Femur (tissue), 1 donor: ENCODE data around the gene PIGP.
"Not testable (repeated sequence)": the region's sequence is repeated elsewhere in the genome, so short reads cannot be mapped to it uniquely, and the experiment has no call there.

ENCODE experiments used
- DNase-seq: peaks from one replicate; pipeline ENCODE4 v3.0.0-alpha.2; 2017

PIGP gene

DNA sequence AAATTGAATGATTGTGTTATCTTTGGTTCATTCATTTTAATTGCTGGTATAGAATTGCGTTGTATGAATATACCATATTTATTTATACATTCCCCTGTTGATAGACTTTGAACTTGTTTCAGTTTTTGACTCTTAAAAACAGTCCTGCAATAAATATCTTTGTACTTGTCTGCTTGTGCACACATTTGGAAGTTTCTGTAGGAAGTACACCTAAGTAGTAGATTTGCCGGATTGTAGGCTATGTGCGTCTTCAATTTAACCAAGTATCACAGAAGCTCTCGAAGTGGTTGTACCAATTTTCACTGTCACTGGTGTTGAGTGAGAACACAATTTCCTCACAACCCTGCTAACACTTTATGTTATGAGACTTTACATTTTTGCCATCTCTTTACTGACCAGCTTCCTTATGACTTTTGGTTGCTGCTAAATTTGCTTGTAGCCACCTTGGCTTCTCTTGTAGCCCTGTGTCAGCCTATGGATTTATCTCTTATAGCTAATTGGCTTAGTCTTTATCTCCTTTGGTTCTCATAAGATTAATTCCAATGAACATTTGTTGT, 2.4 kb upstream of the PIGP start:
- DNase-seq = no peak

DNA sequence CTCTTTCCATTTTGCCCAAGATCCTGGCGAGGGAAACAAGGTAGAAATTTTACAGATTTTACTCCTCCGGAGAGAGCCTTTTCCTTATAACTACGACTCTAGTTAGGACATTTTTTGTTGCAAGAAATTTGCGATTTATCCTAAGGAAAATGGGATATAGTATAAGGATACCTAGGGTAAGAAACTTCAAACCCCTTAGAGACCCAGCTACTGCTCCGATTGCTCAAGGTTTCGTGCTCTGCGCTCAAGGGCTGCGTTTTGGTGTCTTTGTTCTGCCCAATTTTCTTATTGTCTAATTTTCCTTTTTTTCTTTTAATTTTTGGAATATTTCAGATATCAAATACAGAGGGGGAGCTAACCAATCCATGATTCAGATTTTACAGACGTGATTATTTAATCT, 1.7 kb upstream of the PIGP start:
- DNase-seq = no peak

DNA sequence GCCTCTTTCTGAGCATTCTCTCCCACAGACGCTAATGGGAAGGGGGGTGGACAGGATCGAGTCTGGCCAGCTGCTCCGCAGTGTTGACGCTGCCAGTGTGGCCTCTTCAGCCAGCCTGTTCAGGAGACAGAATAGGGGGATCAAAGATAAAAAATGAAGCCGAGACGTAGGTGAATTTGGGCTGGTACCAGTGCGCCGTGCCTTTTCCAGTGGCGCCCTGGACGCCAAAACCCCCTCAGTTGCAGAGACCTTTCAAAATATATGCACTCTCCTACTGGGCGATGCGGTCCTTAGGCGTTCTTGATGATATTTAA, 1.3 kb upstream of the PIGP start:
- DNase-seq = no peak

DNA sequence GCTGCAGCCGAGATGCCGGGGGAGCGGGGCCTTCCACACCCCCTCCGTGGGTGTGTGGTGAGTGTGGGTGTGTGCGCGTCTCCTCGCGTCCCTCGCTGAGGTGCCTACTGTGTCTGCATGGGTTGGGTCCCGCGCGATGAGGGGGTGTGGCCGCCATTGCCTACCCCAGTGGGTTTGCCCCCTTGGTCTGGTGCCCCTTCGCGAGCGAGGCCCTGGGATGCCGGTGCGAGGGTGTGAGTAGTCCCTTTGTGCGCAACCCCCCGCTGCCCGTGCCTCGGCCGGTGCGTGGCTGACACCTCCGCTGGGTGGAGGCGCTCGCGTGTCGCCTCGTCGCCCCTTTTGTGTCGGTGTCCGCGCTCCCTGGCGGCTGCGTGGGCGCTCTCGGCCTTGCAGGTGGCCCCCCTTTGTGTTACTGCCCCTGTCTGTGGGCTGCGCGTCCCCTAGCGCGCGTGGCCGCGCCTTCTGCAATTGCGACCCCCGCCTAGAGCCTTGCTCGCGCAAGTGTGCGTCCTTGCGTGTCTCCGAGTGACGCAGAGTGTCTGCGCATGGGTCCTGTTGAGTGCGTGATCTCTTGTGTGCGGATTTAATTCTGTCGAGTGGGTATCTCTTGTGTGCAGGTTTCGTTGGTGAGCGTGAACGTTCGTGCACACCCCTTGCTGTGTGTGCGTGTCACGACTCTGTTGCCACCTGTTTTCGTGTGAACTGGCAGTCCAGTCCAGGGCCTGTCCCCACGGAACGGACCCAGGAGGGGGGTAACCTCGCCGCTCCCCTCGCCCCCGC, 736 bp upstream of the PIGP start:
- peak; percentile 79 for DNase-seq

DNA sequence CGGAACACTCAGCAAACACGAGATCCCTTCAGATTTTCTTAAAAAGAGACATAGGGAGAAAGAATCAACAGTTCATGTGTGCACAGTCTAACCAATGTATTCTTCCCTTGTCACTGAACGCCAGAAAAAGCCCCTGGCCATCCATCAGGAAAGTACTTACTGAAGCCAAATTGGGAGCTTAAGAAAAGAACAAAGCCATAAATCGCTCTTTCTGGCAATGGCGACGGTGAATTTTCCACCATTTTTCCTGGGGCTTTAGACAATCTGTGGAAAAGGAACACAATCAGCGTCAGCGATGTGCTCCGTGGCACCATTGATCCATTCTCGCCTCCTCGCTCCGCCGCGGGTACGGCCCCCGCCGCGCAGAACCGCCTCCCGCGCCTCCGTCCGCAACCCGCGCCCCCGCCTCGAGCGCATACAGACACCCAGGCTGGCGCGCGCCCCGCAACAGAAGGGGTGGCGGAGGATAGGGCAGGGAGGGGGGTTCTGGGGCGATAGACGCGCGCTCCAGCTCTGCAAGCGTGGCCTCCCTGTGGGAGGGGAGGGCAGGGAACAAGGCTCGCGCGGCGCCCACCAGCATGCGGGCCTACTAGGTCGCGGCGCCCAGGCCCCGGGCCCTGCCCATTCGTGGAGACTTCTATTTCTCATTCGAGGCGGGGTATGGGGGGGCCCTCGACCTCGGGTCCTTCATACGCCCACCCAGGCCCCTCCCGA, 440 bp downstream of the PIGP start:
- DNase-seq = peak; percentile 94

DNA sequence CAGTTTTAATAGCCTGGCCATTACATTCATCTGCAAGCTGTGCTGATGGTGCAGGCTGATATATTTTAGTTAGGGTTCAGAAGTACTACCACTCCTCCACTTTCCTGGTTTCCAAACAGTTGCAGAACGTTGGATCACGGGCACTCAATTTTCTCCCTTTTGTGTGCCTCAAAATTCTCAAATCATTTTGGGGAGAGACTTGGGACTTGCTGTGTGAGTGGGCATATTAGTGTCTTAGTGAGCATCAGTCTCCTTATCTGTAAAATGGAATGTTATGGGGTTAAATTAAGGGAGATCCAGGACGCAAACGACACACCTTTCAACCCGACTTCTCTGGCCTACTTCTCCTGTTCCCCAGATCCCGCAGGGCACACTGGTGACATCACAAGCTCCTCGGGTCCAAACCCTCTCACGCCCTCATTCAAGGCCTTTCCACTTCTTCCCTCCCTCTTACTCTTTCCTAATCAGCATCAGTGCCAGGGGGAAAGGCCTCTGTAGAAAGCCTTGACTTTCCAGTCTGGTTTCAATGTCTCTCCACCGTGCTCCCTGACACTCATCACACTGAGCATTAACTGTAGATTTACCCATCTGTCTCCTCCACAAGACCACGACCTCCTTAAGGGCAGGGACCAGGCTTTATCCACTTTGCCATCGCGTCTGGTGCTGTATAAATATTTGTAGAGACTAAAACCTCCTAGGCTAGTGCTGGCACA, 1.2 kb downstream of the PIGP start:
- peak; percentile 75 for DNase-seq

DNA sequence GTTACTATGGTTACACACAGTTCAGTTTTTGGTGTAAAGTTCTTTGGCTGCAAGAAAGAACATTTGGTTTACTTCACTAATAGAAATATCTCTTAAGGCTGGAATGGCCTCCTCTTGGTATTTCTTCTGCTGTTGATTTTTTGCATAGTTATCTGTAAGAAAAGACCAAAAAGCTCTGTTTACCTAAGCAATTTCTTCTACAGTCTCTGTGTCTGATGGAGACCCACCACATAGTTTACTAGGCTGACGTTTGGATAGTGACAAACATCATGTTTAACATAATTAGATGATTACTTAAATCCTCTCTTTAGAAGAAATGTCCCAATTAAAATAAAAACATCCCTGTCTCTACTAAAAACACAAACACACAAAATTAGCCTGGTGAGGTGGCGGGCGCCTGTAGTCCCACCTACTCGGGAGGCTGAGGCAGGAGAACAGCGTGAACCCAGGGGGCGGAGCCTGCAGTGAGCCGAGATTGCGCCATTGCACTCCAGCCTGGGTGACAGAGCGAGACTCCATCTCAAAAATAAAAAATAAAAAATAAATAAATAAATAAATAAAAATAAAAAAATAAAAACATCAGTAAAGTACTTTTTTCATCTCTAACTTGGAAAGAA, 7.2 kb downstream of the PIGP start:
- DNase-seq = no peak

DNA sequence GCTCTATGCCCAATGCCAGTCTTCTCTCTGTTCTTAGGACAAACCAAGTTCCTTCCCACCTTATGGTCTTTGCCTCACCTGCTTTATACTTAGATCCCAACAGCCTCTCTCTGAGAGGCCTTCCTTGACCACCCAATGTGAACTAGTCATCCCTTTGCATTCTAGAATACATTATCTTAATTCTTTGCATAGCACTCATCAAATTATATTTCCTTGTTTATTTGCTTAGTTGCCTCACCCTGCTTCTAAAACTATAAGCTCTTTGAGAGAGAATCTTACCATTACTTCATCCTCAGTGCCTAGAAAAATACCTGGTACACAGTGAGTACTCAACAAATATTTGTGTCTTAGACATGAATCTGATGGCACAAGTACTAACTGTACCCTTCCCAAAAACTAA, 8.0 kb downstream of the PIGP start:
- no peak for DNase-seq

DNA sequence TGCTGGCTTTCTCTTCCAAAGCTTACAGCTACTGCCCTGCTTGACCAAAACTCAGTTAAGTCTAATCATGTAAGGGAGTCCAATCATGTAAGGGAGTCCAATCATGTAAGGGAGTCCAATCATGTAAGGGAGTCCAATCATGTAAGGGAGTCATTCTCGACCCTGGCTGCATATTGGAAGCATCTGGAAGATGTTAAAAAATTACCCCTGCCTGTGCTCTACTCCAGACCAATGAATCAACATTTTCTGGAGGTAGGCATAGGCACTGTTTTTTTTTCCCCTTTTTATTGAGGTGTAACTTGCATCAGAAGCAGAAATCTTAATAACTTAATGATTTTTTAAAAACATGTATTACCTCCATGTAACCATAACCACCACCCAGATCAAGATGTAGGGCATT, 9.4 kb downstream of the PIGP start:
- no peak for DNase-seq

DNA sequence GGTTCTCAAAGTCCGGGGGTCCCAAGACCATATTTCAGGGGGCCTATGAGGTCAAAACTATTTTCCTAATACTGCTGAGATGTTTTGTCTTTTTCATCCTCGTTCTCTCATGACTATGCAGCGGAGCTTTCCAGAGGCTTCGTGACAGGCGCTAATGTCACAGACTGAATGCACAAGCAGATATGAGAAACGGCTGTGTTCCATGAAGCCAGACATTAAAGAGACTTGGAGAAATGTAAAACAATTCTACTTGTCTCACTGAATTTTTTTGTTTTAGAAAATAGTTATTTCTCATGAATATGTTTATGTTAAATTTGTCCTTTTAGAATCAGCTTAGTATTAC, 10.3 kb downstream of the PIGP start:
- no peak for DNase-seq

DNA sequence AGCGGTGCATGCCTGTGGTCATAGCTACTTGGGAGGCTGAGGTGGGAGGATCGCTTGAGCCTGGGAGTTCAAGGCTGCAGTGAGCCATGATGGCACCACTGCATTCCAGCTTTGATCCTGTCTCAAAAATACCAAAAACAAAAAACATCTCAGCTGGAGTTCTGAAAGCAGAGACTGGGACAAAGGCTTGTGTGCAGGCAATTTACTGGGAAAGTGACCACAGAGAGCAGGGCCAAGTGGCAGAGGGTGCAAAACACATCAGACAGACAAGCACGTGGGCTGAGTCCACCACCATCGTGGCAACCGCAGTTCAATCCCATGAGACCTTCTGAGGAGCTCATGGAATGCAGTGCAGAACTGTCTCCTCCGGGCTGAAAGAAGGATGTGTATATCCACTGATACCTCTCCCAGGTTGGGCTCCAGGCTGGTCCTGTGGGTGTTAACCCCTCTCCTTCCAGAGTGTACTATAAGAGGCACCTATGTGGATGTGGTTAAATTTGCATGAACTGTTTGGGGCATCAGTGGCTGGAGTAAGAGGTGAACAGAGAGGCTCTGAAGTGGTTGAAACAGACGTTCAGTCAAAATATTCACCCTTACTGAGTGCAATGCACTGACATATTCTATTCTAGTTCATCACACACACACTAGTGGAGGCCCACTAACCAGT, 10.8 kb downstream of the PIGP start:
- peak; percentile 48 for DNase-seq

DNA sequence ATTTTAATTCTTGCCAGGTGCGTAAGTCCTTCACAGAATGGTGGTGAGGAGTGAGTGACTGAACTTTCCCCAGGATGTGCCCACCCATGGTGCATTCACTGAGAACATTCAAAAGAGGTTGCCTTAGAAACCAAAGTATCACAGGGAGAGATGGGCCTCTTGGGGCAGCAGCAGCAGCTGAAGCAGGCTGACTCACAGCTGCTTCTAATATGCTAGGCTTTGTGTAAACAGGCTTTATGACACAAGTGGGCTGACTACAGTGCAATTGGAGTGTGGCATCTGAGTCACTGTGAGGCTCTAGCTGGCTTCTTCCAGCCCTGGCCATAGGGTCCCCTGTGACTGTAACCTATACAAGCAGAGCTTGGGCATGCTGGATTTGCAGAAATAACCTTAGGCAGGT, 12.6 kb downstream of the PIGP start:
- DNase-seq = peak; percentile 78

DNA sequence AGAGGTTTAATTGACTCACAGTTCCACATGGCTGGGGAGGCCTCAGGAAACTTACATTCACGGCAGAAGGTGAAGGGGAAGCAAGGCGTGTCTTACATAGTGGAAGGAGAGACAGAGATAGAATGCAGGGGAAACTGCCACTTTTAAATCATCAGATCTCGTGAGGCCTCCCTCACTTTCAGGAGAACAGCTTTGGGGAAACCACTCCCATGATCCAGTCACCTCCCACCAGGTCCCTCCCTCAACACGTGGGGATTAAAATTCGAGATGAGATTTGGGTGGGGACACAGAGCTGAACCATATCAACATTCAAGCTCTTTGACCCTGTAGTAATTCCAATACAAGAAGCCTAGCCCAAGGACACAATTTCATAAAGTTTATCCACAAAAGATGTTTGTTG, 13.7 kb downstream of the PIGP start:
- DNase-seq = no peak

DNA sequence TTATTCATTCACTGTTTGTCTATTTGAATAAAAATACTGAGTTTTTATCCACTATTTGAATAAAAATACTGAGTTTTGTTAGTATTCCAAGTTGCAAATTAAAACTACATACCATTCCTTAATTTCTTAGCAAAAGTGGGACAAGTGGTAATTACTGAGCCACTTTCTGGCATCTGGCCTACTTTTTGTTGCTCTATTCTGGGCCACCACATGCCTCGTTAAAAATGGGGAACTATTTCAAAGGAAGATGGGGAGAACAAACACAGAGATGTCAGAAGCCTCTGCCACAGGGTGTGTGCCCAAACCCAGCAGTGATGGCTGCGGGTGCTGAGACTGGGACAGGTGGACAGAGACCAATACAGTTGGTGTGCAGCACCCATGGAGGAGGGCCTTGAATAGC, 14.6 kb downstream of the PIGP start:
- DNase-seq = no peak

DNA sequence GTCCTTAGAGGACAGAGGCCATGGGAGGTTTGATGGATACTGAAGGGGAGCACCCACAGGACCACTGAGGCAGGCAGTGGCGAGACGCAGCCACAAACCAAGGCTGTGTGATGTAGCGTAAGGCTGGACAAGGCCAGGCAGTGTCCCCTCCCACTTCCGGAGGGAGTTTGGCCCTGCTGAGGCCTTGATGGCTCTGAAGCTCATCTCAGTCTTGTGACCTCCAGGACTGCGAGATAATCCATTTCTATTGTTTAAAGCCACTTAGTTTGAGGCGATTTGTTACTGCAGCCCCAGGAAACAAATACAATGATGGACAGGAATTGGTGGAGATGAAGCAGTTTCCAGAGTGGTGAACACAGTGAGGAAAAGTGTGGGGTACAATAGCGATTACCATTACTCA, 15.3 kb downstream of the PIGP start:
- no peak for DNase-seq

DNA sequence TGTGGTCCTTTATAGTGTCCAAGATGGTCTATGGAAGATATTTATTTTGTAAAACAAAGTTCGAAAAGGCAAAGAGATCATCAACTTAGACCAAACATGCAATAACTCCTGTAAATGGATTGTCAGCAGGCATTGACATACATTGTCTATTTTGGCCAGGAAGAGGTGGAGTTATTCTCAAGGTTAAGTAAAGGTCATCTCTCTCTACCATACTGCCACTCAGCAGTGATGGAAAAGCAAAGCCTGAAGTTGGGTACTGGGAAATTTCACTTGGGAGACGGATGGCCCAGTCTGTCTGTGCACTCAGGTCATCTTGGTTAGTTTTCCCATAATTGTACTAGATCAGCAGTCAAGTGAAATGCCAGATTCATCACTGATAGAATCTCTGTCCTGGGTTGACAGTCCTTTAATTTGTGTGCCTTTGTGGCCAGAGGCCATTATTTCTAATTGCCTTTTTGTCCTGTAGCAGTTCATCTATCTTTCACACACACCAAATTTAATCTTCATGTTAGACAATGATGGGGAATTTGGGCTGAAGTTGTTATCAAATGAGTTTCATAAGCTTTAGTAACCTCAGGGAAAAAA, 17.5 kb downstream of the PIGP start:
- no peak for DNase-seq

DNA sequence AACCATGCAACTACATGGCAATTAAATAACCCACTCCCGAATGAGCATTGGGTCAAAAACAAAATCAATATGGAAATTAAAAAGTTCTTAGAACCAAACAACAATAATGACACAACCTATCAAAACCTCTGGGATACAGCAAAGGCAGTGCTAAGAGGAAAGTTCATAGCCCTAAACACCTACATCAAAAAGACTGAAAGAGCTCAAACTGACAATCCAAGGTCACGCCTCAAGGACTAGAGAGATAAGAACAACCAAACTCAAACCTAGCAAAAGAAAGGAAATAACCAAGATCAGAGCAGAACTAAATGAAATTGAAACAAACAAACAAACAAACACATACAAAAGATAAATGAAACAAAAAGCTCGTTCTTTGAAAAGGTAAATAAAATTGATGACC, 23.1 kb downstream of the PIGP start:
- DNase-seq = not testable (repeated sequence)

DNA sequence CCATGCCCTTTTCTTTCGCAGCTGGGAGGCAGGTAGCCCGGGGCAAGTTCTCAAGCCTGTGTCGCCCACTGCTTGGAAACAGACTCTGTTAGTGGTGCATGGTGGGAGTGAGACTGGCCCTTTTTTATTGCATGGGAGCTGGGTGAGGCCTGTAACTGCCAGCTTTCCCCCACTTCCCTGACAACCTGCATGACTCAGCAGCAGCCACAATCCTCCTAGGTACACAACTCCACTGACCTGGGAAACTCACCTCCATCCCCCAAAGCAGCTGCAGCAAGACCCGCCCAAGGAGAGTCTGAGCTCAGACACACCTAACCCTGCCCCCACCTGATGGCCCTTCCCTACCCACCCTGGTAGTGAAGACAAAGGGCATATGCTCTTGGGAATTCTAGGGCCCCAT, 25.8 kb downstream of the PIGP start:
- no peak for DNase-seq

DNA sequence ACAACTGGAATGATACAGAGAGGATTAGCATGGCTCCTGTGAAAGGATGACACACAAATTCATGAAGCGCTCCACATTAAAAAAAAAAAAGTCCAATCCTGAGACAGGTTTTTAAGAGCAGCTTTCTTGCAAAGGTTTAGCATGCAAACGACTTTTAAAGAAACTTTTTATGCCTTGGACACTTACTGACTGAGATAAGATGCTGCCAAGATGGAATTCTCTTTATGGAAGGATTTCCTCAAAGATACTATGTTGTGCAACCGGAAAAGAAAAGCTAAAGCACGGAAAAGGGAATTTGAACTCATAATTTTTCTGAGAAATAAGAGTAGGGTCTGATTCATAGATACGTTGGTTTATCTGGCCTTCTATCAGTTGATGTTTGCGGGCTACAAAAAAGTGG, 27.3 kb downstream of the PIGP start:
- no peak for DNase-seq

DNA sequence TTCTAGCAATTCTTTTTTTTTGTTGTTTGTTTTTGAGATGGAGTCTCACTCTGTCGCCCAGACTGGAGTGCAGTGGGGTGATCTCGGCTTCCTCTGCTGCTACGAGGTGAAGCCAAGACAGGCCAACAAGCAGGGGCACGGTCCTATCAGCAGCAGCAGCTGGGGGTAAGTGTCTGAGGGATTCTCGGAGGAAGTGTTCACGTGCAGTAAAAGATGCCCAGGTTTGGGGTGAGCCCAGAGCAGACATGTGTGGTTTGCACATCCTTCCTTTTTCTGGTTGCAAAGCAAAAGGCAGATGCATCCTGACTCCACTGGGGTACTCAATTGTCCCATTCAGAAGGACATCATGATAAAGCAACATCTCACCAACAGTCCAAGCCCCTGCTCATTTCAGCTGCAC, 27.7 kb downstream of the PIGP start:
- no peak for DNase-seq

DNA sequence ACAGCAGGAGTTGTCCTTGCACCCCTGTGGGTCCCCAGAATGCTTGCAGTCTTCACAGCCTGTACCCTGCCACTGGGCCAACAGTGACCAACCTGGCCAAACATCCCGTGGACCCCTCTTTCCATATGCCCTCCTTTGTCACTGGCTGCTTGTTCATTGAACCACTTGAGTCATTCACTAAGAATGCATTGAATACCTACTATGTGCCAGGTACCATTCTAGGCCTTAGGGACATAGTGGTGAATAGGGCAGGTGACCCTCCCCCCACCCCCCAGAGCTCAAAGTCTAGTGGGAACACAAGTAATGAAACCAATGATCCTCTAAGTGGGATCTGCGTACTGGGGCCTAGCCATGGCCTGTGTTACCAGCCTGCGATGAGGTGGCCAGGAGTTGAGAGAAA, 28.2 kb downstream of the PIGP start:
- DNase-seq = no peak

DNA sequence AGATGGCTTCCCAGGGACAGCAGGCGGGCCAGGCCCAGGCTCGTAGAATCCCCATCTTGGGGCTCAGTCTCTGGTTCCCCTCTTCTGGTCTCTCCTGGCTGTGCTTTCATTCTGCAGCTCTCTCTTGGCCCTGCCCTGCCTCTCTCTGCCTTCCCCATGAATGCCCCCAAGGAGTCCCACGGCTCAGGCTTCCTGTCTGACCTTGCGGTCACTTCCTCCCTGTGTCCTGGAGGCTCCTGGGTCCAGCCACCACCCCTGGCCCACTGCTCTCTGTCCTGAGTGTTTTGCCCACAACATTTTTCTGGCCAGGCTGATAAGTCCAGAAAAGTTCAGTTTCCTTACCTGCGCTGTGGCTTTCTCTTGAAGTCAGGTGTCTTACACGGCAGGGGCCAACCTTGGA, 29.1 kb downstream of the PIGP start:
- no peak for DNase-seq
